Measurements from ENCODE around the gene NOTUM.

The NOTUM gene

DNA sequence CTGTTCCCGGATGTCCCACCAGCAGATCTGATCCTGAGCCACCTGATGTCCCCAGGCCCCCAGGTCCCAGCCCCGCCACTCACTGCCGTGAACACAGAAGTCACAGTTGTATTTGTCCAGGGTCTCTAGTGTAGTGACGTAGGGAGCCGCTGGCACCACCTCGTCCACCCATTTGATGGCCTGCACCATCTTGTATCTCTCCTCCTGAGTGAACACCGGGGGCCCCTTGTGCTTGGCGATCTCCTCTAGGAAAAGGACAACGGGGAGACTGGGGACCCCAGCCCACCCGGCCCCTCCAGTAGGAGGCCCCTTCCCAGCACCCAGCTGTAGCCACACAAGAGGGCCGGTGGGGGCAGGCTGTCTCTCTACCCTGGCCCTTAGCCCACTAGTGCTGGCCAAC lies 52.2 kb downstream of the NOTUM start:
- DNase-seq = no peak

DNA sequence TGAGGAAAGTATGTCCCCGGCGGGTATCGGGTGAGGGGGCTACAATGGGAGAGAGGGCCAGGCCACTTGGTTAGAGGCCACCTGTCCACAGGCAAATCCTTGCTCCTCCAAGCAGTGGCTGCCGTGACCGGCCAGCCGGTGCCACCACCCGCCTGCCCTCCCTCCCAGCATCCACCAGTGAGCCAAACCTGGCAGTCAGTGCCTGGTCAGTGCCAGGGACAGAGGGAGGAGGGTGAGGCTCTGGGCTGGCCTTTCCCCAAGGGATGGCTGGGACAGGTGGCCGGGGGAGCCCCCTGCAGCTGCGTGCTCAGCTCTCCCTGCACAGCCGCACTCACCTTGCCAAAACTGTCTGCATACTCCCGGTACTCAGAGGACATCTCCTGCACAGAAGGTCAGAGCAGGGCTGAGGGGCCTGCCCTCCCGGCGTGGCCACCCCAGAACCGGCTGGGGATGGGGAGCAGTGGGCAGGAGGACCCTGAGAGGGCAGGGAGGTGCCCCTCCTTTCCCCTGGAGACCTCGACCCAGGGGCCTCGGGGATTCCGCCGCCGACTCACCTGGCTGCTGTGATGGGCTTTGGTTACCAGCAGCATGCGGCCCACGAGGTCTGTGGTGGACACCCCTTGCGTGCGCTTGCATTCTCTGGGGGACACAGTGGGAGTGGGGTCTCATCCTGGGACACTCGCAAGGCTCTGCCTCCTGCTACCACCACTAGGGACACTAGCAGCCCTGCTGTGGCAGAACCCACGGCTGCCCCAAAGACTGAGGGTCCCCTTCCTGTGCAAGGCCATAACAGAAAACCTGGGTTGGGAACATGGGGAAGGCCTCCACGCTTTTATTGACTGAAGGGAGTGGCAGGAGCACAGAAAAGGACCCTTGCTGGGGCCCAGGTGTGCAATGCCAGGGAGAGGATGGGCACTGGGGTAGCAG lies 53.5 kb downstream of the NOTUM start:
- no peak for DNase-seq

GRCh38 chr17:81906476-81907218 lies 54.3 kb downstream of the NOTUM start:
- DNase-seq = no peak

DNA sequence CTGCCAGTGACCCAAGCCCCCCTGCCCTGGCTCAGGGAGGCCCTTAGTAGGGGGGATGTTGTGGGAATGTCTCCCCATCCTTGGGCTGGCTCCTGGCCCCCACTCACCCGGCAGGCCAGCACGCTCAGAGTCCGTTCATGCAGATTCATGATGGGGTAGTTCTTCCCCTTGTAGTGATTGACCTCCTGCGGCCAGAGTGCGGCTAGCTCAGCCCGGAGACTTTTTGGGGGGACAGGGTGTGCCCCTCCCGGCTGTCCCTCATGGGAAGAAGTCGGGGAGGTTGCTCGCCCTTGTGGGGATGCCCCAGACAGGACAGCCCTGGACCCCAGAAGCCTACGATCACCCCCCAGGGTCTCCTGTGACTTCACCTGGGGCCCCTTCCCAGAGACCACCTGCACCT lies 55.0 kb downstream of the NOTUM start:
- no peak for DNase-seq

DNA sequence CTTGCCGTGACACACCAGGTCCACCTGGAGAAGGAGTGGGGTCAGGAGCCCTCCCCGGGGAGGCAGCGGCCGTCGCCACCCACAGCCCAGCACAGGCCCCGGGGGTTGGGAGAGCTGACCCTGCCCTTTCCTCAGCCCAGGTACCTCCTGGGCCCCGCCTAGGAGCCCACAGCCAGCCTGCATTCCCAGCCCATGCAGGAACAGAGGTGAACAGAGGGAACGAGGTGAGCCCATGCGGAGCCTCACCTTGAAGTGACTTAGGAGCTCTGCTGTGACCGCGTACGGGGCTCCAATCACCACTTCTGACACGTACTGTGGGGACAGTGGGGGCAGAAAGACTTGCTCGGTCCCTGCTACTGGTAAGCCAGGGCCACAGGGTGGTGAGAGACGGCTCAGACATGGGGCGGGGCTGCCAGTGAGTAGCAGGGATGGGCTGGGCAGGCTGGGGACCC lies 55.5 kb downstream of the NOTUM start:
- no peak for DNase-seq

GRCh38 chr17:81904600-81905423 lies 56.2 kb downstream of the NOTUM start:
- DNase-seq = no peak

DNA sequence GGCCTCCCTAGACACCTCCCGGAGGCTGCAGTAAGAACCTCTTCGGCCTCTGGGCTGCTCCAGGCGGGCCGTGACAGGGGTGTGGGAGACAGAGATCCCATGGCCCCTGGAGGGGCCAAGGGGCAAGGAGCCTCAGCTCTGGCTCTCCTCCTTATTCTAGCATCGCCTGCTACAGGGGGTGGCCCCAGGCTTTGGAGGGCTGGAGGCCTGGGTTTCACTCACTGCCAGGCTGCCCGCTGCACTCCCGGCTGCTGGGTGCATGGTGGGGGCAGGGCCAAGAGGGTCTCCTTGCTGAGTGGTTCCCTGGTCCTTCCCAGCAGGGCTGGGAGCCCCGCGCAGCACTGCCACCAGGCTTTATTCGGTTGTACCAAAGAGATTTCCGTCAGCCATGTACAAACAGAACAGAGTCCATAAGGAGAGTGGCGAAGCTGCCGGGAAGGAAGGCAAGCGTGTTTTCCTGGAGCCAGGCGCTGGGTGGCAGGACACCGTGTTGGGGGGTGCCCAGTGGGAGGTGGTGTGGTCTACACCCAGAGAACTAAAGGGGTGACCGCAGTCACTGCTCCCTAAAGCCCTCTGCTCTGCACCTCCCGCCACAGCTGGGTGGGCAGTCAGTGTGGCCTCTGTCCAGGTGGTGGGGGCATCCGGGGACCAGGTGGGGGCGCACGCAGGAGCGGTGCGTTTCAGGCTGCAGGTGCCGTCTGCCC lies 56.9 kb downstream of the NOTUM start:
- DNase-seq = no peak

DNA sequence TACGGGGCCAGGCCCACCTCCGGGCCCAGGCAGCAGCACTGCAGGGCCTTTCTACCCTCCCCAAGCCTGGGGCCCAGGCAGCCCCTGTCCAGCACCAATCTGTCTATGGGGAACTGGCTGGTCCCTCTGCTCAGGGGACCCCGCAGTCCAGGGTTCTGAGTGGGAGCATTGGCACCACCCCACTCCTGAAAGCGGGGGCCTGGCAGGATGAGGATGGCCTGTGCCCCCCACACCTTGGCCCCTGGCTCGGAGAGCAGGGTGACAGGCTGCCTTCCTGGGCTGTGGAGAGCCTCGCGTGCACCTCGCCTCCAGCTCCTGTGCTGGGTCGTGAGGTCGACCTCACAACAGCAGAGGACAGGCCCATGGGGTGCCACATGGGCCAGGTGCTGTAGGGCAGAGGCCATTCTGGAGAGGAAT lies 57.6 kb downstream of the NOTUM start:
- no peak for DNase-seq

DNA sequence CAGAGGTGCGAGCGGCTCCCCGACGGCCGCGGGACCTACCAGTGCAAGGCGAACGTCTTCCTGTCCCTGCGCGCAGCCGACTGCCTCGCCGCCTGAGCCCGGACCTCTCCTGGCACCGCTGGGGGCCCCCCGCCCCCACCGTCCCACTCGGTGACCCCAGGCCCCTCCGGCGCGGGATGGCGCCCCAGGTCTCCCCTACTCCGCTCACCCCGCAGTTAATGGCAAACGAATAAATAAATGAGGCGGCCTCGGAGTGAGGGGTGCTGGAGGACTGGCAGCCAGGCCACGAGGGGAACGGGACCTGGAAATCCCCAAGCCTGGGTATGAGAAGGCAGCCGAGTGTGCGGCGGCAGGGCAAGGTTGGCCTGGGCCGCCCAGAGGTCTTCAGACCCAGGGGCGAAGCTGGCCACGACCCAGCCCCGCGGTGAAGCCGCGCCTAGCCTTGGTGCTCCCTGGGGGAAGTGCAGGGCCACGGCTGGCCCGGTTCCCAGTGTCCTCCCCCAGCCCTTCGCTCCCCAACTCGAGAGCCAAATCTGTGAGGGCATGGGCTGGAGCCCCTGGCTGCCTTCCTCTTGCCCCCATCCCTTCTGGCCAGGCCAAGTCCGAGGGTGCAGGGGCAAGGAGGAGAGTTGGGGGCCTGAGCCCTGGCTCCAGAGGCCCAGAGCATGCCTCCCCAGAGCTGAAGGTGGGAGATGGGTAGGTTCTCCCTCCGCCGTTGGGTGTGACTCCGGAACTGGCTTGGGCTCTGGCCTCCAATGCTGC lies 58.2 kb downstream of the NOTUM start:
- no peak for DNase-seq
